Measurements from ENCODE around the gene LTB. TPM values are rescaled to one million over a fixed set of nuclear protein-coding genes. Genes with fewer than 3 reads are reported as not detected.

LTB gene
- polyA plus RNA-seq, 10 donors: 0.67 to 32.2 (median 1.5) TPM

GRCh38 chr6:31531771-31532643, 50.2 kb downstream of the LTB start:
- DNase-seq: no peak

GRCh38 chr6:31531162-31531561, 51.1 kb downstream of the LTB start:
- no peak for DNase-seq

- no peak for DNase-seq
Observed at GRCh38 chr6:31530659-31531058, 51.6 kb downstream of the LTB start.

Other genes starting within 250 kb of the LTB start
- 100 to 1,000 TPM; 114 to 299 (median 141) TPM for gene HLA-B, start 225.2 kb downstream of the LTB start, polyA plus RNA-seq (ENCODE audit: insufficient read length in 10 of 10)
- 10 to 100 TPM in 1 of 10 donors, 1 to 10 TPM in 9; 3.8 to 12.2 (median 7.2) TPM for gene MICA, start 178.8 kb downstream of the LTB start, polyA plus RNA-seq (ENCODE audit: insufficient read length in 10 of 10)
- 1 to 10 TPM in 5 of 10 donors, under 1 TPM in 5; 0.47 to 1.1 (median 0.99) TPM for gene MICB, start 84.3 kb downstream of the LTB start, polyA plus RNA-seq (ENCODE audit: insufficient read length in 10 of 10)
- not detected for gene MCCD1, start 53.5 kb downstream of the LTB start, polyA plus RNA-seq (ENCODE audit: insufficient read length in 10 of 10)
- gene DDX39B, start 40.4 kb downstream of the LTB start, polyA plus RNA-seq (ENCODE audit: insufficient read length in 10 of 10): 100 to 1,000 TPM; 292 to 441 (median 367) TPM
- gene ATP6V1G2, start 35.8 kb downstream of the LTB start, polyA plus RNA-seq (ENCODE audit: insufficient read length in 10 of 10): 1 to 10 TPM; 2.5 to 5.9 (median 3.9) TPM
- gene NFKBIL1, start 34.8 kb downstream of the LTB start, polyA plus RNA-seq (ENCODE audit: insufficient read length in 10 of 10): 10 to 100 TPM; 11.3 to 17.7 (median 14.4) TPM
- under 1 TPM in 6 of 10 donors, not detected in 4; 0.12 to 0.91 (median 0.21) TPM for gene LTA, start 10.1 kb downstream of the LTB start, polyA plus RNA-seq (ENCODE audit: insufficient read length in 10 of 10)
- gene TNF, start 6.9 kb downstream of the LTB start, polyA plus RNA-seq (ENCODE audit: insufficient read length in 10 of 10): 1 to 10 TPM in 1 of 10 donors, under 1 TPM in 8, not detected in 1; 0.17 to 3.5 (median 0.29) TPM
- gene LST1, start 3.9 kb upstream of the LTB start, polyA plus RNA-seq (ENCODE audit: insufficient read length in 10 of 10): 10 to 100 TPM in 1 of 10 donors, 1 to 10 TPM in 9; 4.1 to 10.9 (median 6.4) TPM
- under 1 TPM in 4 of 10 donors, not detected in 6; 0.20 to 0.59 (median 0.30) TPM for gene NCR3, start 10.6 kb upstream of the LTB start, polyA plus RNA-seq (ENCODE audit: insufficient read length in 10 of 10)
- 10 to 100 TPM; 15.1 to 35.2 (median 23.0) TPM for gene AIF1, start 32.8 kb upstream of the LTB start, polyA plus RNA-seq (ENCODE audit: insufficient read length in 10 of 10)
- 100 to 1,000 TPM; 112 to 149 (median 132) TPM for gene PRRC2A, start 38.3 kb upstream of the LTB start, polyA plus RNA-seq (ENCODE audit: insufficient read length in 10 of 10)
- 100 to 1,000 TPM; 177 to 216 (median 198) TPM for gene BAG6, start 70.2 kb upstream of the LTB start, polyA plus RNA-seq (ENCODE audit: insufficient read length in 10 of 10)
- 1 to 10 TPM; 2.6 to 5.7 (median 4.2) TPM for gene APOM, start 73.5 kb upstream of the LTB start, polyA plus RNA-seq (ENCODE audit: insufficient read length in 10 of 10)
- 10 to 100 TPM; 11.4 to 16.0 (median 13.4) TPM for gene C6orf47, start 78.4 kb upstream of the LTB start, polyA plus RNA-seq (ENCODE audit: insufficient read length in 10 of 10)
- 10 to 100 TPM; 10.1 to 16.9 (median 12.2) TPM for gene GPANK1, start 82.6 kb upstream of the LTB start, polyA plus RNA-seq (ENCODE audit: insufficient read length in 10 of 10)
- 100 to 1,000 TPM; 118 to 150 (median 138) TPM for gene CSNK2B, start 83.7 kb upstream of the LTB start, polyA plus RNA-seq (ENCODE audit: insufficient read length in 10 of 10)
- 10 to 100 TPM in 6 of 10 donors, 1 to 10 TPM in 4; 5.6 to 24.0 (median 10.9) TPM for gene LY6G5B, start 87.6 kb upstream of the LTB start, polyA plus RNA-seq (ENCODE audit: insufficient read length in 10 of 10)
- 1 to 10 TPM in 9 of 10 donors, under 1 TPM in 1; 0.68 to 5.1 (median 2.4) TPM for gene LY6G5C, start 98.6 kb upstream of the LTB start, polyA plus RNA-seq (ENCODE audit: insufficient read length in 10 of 10)
- gene ABHD16A, start 120.9 kb upstream of the LTB start, polyA plus RNA-seq (ENCODE audit: insufficient read length in 10 of 10): 10 to 100 TPM; 36.3 to 50.0 (median 39.2) TPM
- gene LY6G6F, start 124.4 kb upstream of the LTB start, polyA plus RNA-seq (ENCODE audit: insufficient read length in 10 of 10): under 1 TPM in 3 of 10 donors, not detected in 7; 0.17 to 0.38 (median 0.20) TPM
- 1 to 10 TPM in 1 of 10 donors, under 1 TPM in 5, not detected in 4; 0.42 to 1.1 (median 0.53) TPM for gene LY6G6D, start 132.9 kb upstream of the LTB start, polyA plus RNA-seq (ENCODE audit: insufficient read length in 10 of 10)
- gene LY6G6C, start 139.3 kb upstream of the LTB start, polyA plus RNA-seq (ENCODE audit: insufficient read length in 10 of 10): 1 to 10 TPM in 1 of 10 donors, under 1 TPM in 8, not detected in 1; 0.19 to 1.0 (median 0.38) TPM
- gene MPIG6B, start 140.9 kb upstream of the LTB start, polyA plus RNA-seq (ENCODE audit: insufficient read length in 10 of 10): 1 to 10 TPM in 3 of 10 donors, under 1 TPM in 7; 0.52 to 1.8 (median 0.82) TPM
- gene DDAH2, start 146.9 kb upstream of the LTB start, polyA plus RNA-seq (ENCODE audit: insufficient read length in 10 of 10): 100 to 1,000 TPM in 8 of 10 donors, 10 to 100 TPM in 2; 87.3 to 135 (median 109) TPM
- 100 to 1,000 TPM; 114 to 181 (median 138) TPM for gene CLIC1, start 154.1 kb upstream of the LTB start, polyA plus RNA-seq (ENCODE audit: insufficient read length in 10 of 10)
- gene MSH5, start 157.6 kb upstream of the LTB start, polyA plus RNA-seq (ENCODE audit: insufficient read length in 10 of 10): 10 to 100 TPM in 6 of 10 donors, 1 to 10 TPM in 4; 5.9 to 29.4 (median 13.5) TPM
- 10 to 100 TPM in 1 of 10 donors, 1 to 10 TPM in 9; 2.1 to 10.9 (median 3.0) TPM for gene SAPCD1, start 180.2 kb upstream of the LTB start, polyA plus RNA-seq (ENCODE audit: insufficient read length in 10 of 10)
- 1 to 10 TPM in 9 of 10 donors, under 1 TPM in 1; 0.88 to 3.3 (median 2.3) TPM for gene VWA7, start 194.9 kb upstream of the LTB start, polyA plus RNA-seq (ENCODE audit: insufficient read length in 10 of 10)
- 10 to 100 TPM; 42.0 to 63.0 (median 46.2) TPM for gene VARS1, start 213.3 kb upstream of the LTB start, polyA plus RNA-seq (ENCODE audit: insufficient read length in 10 of 10)
- gene LSM2, start 224.5 kb upstream of the LTB start, polyA plus RNA-seq (ENCODE audit: insufficient read length in 10 of 10): 10 to 100 TPM; 46.2 to 63.6 (median 58.9) TPM
- 1 to 10 TPM; 3.3 to 4.3 (median 3.9) TPM for gene HSPA1L, start 232.9 kb upstream of the LTB start, polyA plus RNA-seq (ENCODE audit: insufficient read length in 10 of 10)
- 100 to 1,000 TPM in 1 of 10 donors, 10 to 100 TPM in 9; 47.4 to 176 (median 71.8) TPM for gene HSPA1A, start 233.1 kb upstream of the LTB start, polyA plus RNA-seq (ENCODE audit: insufficient read length in 10 of 10)
- 100 to 1,000 TPM in 1 of 10 donors, 10 to 100 TPM in 9; 34.3 to 226 (median 55.8) TPM for gene HSPA1B, start 245.3 kb upstream of the LTB start, polyA plus RNA-seq (ENCODE audit: insufficient read length in 10 of 10)

All from muscle of back (tissue), 11 donors.